HEK293 (cell line): ENCODE measurements around the gene SPART.

Experiments used
- GFI1B ChIP-seq: fragments of 450-650 bp; formaldehyde crosslinking; IDR thresholded peaks from 2 replicates; pipeline ENCODE4 v1.5.1; 2016; ENCODE audit warnings: missing biosample characterization, missing genetic modification characterization
- WT1 ChIP-seq: fragments of 450-650 bp; formaldehyde crosslinking; IDR thresholded peaks from 2 replicates; pipeline ENCODE4 v1.5.1; 2016; ENCODE audit warnings: missing biosample characterization, missing genetic modification characterization
- YY2 ChIP-seq: fragments of 450-650 bp; formaldehyde crosslinking; IDR thresholded peaks from 2 replicates; pipeline ENCODE4 v1.5.1; 2016; ENCODE audit warnings: missing biosample characterization, missing genetic modification characterization
- ZFP37 ChIP-seq: fragments of 450-650 bp; formaldehyde crosslinking; IDR thresholded peaks from 2 replicates; pipeline ENCODE4 v1.5.1; 2016; ENCODE audit warnings: missing biosample characterization, missing genetic modification characterization
- ZNF112 ChIP-seq: fragments of 450-650 bp; formaldehyde crosslinking; IDR thresholded peaks from 2 replicates; pipeline ENCODE4 v1.5.0; 2017; ENCODE audit warnings: missing biosample characterization, missing genetic modification characterization
- ZNF121 ChIP-seq: fragments of 450-650 bp; formaldehyde crosslinking; IDR thresholded peaks from 2 replicates; pipeline ENCODE4 v1.5.1; 2016; ENCODE audit warnings: missing biosample characterization, missing genetic modification characterization
- ZNF169 ChIP-seq: fragments of 450-650 bp; formaldehyde crosslinking; IDR thresholded peaks from 2 replicates; pipeline ENCODE4 v1.5.1; 2016; ENCODE audit warnings: missing biosample characterization, missing genetic modification characterization
- ZNF175 ChIP-seq: fragments of 450-650 bp; formaldehyde crosslinking; IDR thresholded peaks from 2 replicates; pipeline ENCODE4 v1.5.1; 2016; ENCODE audit warnings: missing biosample characterization, missing genetic modification characterization
- ZNF2 ChIP-seq: fragments of 450-650 bp; formaldehyde crosslinking; IDR thresholded peaks from 2 replicates; pipeline ENCODE4 v1.5.1; 2016; ENCODE audit warnings: missing biosample characterization, missing genetic modification characterization
- ZNF274 ChIP-seq, 2 experiments: fragments of 200-500 bp in 1 of 2; fragments of 450-650 bp in 1 of 2; sonication (Bioruptor generic) in 1 of 2; formaldehyde crosslinking in 1 of 2; IDR thresholded peaks; 2 replicates each; pipeline versions ENCODE4 v1.5.1 to v1.6.1; 2014 to 2016; ENCODE audit warnings: borderline replicate concordance in 1 of 2, inconsistent platforms in 1 of 2, low read length in 1 of 2, missing biosample characterization in 1 of 2, missing genetic modification characterization in 1 of 2
- ZNF433 ChIP-seq: fragments of 450-650 bp; formaldehyde crosslinking; IDR thresholded peaks from 2 replicates; pipeline ENCODE4 v1.5.1; 2016; ENCODE audit warnings: missing biosample characterization, missing genetic modification characterization, low read depth
- ZNF510 ChIP-seq: fragments of 450-650 bp; formaldehyde crosslinking; IDR thresholded peaks from 2 replicates; pipeline ENCODE4 v1.5.1; 2018; ENCODE audit warnings: mild to moderate bottlenecking, missing genetic modification characterization, missing biosample characterization; ENCODE audit not compliant: insufficient replicate concordance
- ZNF548 ChIP-seq: fragments of 450-650 bp; formaldehyde crosslinking; IDR thresholded peaks from 2 replicates; pipeline ENCODE4 v1.5.1; 2016; ENCODE audit warnings: missing biosample characterization, missing genetic modification characterization
- ZNF585B ChIP-seq: fragments of 450-650 bp; formaldehyde crosslinking; IDR thresholded peaks from 2 replicates; pipeline ENCODE4 v1.5.1; 2016; ENCODE audit warnings: missing biosample characterization, missing genetic modification characterization
- ZNF610 ChIP-seq: fragments of 450-650 bp; formaldehyde crosslinking; IDR thresholded peaks from 2 replicates; pipeline ENCODE4 v1.5.1; 2016; ENCODE audit warnings: missing biosample characterization, missing genetic modification characterization, borderline replicate concordance
- ZNF621 ChIP-seq: fragments of 450-650 bp; formaldehyde crosslinking; IDR thresholded peaks from 2 replicates; pipeline ENCODE4 v1.5.1; 2017; ENCODE audit warnings: missing biosample characterization, missing genetic modification characterization
- ZNF623 ChIP-seq: fragments of 450-650 bp; formaldehyde crosslinking; IDR thresholded peaks from 2 replicates; pipeline ENCODE4 v1.5.1; 2016; ENCODE audit warnings: missing biosample characterization, missing genetic modification characterization
- ZNF768 ChIP-seq: fragments of 450-650 bp; formaldehyde crosslinking; IDR thresholded peaks from 2 replicates; pipeline ENCODE4 v1.5.1; 2018; ENCODE audit warnings: missing biosample characterization, mild to moderate bottlenecking, missing genetic modification characterization
- ZSCAN16 ChIP-seq: fragments of 450-650 bp; formaldehyde crosslinking; IDR thresholded peaks from 2 replicates; pipeline ENCODE4 v1.5.1; 2016; ENCODE audit warnings: missing biosample characterization, missing genetic modification characterization
- TF ChIP-seq, protein P1 (sequence below): fragments of 450-650 bp; formaldehyde crosslinking; IDR thresholded peaks from 2 replicates; pipeline ENCODE4 v1.5.1; 2016; ENCODE audit warnings: missing biosample characterization, missing genetic modification characterization, borderline replicate concordance
- TF ChIP-seq, protein P2 (sequence below): fragments of 450-650 bp; formaldehyde crosslinking; IDR thresholded peaks from 2 replicates; pipeline ENCODE4 v1.5.1; 2017; ENCODE audit warnings: missing biosample characterization, missing genetic modification characterization
- TF ChIP-seq, protein P3 (sequence below): fragments of 450-650 bp; formaldehyde crosslinking; IDR thresholded peaks from 2 replicates; pipeline ENCODE4 v1.5.1; 2016; ENCODE audit warnings: missing biosample characterization, missing genetic modification characterization
- TF ChIP-seq, protein P4 (sequence below): fragments of 450-650 bp; formaldehyde crosslinking; conservative IDR thresholded peaks from 2 replicates; pipeline ENCODE4 v1.5.1; 2016; ENCODE audit warnings: low read depth, missing biosample characterization, missing genetic modification characterization
- TF ChIP-seq, protein P5 (sequence below): fragments of 450-650 bp; formaldehyde crosslinking; optimal IDR thresholded peaks from 2 replicates; pipeline ENCODE3; 2016; ENCODE audit warnings: missing biosample characterization, mild to moderate bottlenecking, missing genetic modification characterization
- TF ChIP-seq, protein P6 (sequence below): fragments of 450-650 bp; IDR thresholded peaks from 2 replicates; pipeline ENCODE4 v1.5.1; 2018; ENCODE audit warnings: missing biosample characterization, missing genetic modification characterization

Gene SPART

DNA sequence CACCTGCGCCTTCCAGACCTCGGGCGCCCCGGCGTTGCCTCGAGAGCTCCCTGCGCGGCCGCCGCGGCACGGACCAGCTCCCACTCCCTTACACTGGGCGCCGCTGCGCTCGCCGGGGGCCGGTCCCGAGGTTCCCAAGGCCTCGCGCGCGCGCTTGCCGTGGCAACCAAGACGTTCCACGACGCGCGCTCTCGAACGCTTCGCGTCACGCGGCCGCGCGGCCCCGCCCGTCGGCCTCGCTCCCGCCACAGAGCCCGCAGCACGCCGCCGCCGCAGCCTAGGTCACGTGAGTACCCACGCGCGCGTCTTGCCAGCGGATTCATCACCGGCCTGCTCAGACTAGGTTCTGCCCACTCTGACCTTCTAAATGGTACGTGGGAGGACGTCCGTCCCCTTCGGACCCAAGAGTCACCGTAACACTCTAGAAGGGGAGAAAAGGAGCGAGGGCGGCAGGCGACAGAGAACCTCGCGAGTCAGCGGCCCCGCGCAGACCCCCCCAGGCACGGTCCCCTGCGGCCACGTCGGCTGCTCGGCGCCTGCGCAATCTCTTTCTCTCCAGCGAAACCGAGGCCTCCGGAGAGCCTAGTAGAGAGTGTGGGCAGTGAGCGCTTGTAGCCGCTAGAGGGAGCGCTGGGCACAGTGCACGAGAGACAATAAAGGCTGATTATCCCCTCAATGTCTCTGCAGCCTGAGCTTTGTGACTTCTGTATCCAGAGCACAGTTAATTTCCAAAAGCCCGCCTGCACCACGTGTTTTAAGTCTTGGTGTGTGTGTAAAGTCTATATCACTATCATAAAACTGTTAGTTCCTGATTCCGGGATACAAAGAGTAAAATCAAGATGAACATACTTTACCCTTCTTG lies at the start of gene SPART (continued):
- TF ChIP-seq, protein P1, sequence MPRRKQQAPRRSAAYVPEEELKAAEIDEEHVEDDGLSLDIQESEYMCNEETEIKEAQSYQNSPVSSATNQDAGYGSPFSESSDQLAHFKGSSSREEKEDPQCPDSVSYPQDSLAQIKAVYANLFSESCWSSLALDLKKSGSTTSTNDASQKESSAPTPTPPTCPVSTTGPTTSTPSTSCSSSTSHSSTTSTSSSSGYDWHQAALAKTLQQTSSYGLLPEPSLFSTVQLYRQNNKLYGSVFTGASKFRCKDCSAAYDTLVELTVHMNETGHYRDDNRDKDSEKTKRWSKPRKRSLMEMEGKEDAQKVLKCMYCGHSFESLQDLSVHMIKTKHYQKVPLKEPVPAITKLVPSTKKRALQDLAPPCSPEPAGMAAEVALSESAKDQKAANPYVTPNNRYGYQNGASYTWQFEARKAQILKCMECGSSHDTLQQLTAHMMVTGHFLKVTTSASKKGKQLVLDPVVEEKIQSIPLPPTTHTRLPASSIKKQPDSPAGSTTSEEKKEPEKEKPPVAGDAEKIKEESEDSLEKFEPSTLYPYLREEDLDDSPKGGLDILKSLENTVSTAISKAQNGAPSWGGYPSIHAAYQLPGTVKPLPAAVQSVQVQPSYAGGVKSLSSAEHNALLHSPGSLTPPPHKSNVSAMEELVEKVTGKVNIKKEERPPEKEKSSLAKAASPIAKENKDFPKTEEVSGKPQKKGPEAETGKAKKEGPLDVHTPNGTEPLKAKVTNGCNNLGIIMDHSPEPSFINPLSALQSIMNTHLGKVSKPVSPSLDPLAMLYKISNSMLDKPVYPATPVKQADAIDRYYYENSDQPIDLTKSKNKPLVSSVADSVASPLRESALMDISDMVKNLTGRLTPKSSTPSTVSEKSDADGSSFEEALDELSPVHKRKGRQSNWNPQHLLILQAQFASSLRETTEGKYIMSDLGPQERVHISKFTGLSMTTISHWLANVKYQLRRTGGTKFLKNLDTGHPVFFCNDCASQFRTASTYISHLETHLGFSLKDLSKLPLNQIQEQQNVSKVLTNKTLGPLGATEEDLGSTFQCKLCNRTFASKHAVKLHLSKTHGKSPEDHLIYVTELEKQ (tag by site-specific recombination): no peak
- TF ChIP-seq ZNF274 (IDR thresholded peaks at IDR 0.05; ENCODE audit: low read length) (no peak), ZNF274 (tag by site-specific recombination; IDR thresholded peaks at IDR 0.05; ENCODE audit: borderline replicate concordance) (no peak), ZNF121 (tag by site-specific recombination) (0 out of 2 replicates have a peak, but pooled peaks have one; percentile 49), GFI1B (tag by site-specific recombination) (no peak), ZNF112 (tag by site-specific recombination) (no peak), ZNF623 (no peak), ZNF169 (no peak), ZNF175 (tag by site-specific recombination) (no peak), ZSCAN16 (no peak), ZNF768 (tag by site-specific recombination) (no peak), ZNF510 (tag by site-specific recombination) (no peak), WT1 (no peak), YY2 (tag by site-specific recombination) (no peak), ZNF610 (0 out of 2 replicates have a peak, but pooled peaks have one; percentile 38), ZNF2 (tag by site-specific recombination) (0 out of 2 replicates have a peak, but pooled peaks have one; percentile 75), ZNF585B (tag by site-specific recombination) (no peak), ZFP37 (peak; percentile 77; the same call in 1 of the 2 replicates), ZNF621 (tag by site-specific recombination) (no peak), ZNF548 (tag by site-specific recombination) (no peak), ZNF433 (tag by site-specific recombination) (no peak)
- TF ChIP-seq, protein P2, sequence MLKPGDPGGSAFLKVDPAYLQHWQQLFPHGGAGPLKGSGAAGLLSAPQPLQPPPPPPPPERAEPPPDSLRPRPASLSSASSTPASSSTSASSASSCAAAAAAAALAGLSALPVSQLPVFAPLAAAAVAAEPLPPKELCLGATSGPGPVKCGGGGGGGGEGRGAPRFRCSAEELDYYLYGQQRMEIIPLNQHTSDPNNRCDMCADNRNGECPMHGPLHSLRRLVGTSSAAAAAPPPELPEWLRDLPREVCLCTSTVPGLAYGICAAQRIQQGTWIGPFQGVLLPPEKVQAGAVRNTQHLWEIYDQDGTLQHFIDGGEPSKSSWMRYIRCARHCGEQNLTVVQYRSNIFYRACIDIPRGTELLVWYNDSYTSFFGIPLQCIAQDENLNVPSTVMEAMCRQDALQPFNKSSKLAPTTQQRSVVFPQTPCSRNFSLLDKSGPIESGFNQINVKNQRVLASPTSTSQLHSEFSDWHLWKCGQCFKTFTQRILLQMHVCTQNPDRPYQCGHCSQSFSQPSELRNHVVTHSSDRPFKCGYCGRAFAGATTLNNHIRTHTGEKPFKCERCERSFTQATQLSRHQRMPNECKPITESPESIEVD (tag by site-specific recombination): no peak
- TF ChIP-seq, protein P3, sequence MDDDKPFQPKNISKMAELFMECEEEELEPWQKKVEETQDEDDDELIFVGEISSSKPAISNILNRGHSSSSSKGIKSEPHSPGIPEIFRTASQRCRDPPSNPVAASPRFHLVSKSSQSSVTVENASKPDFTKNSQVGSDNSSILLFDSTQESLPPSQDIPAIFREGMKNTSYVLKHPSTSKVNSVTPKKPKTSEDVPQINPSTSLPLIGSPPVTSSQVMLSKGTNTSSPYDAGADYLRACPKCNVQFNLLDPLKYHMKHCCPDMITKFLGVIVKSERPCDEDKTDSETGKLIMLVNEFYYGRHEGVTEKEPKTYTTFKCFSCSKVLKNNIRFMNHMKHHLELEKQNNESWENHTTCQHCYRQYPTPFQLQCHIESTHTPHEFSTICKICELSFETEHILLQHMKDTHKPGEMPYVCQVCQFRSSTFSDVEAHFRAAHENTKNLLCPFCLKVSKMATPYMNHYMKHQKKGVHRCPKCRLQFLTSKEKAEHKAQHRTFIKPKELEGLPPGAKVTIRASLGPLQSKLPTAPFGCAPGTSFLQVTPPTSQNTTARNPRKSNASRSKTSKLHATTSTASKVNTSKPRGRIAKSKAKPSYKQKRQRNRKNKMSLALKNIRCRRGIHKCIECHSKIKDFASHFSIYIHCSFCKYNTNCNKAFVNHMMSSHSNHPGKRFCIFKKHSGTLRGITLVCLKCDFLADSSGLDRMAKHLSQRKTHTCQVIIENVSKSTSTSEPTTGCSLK (tag by site-specific recombination): no peak
- TF ChIP-seq, protein P4, sequence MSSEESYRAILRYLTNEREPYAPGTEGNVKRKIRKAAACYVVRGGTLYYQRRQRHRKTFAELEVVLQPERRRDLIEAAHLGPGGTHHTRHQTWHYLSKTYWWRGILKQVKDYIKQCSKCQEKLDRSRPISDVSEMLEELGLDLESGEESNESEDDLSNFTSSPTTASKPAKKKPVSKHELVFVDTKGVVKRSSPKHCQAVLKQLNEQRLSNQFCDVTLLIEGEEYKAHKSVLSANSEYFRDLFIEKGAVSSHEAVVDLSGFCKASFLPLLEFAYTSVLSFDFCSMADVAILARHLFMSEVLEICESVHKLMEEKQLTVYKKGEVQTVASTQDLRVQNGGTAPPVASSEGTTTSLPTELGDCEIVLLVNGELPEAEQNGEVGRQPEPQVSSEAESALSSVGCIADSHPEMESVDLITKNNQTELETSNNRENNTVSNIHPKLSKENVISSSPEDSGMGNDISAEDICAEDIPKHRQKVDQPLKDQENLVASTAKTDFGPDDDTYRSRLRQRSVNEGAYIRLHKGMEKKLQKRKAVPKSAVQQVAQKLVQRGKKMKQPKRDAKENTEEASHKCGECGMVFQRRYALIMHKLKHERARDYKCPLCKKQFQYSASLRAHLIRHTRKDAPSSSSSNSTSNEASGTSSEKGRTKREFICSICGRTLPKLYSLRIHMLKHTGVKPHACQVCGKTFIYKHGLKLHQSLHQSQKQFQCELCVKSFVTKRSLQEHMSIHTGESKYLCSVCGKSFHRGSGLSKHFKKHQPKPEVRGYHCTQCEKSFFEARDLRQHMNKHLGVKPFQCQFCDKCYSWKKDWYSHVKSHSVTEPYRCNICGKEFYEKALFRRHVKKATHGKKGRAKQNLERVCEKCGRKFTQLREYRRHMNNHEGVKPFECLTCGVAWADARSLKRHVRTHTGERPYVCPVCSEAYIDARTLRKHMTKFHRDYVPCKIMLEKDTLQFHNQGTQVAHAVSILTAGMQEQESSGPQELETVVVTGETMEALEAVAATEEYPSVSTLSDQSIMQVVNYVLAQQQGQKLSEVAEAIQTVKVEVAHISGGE (tag by site-specific recombination): no peak
- TF ChIP-seq, protein P5, sequence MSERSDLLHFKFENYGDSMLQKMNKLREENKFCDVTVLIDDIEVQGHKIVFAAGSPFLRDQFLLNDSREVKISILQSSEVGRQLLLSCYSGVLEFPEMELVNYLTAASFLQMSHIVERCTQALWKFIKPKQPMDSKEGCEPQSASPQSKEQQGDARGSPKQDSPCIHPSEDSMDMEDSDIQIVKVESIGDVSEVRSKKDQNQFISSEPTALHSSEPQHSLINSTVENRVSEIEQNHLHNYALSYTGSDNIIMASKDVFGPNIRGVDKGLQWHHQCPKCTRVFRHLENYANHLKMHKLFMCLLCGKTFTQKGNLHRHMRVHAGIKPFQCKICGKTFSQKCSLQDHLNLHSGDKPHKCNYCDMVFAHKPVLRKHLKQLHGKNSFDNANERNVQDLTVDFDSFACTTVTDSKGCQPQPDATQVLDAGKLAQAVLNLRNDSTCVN (tag by site-specific recombination): peak; percentile 98
- TF ChIP-seq, protein P6, sequence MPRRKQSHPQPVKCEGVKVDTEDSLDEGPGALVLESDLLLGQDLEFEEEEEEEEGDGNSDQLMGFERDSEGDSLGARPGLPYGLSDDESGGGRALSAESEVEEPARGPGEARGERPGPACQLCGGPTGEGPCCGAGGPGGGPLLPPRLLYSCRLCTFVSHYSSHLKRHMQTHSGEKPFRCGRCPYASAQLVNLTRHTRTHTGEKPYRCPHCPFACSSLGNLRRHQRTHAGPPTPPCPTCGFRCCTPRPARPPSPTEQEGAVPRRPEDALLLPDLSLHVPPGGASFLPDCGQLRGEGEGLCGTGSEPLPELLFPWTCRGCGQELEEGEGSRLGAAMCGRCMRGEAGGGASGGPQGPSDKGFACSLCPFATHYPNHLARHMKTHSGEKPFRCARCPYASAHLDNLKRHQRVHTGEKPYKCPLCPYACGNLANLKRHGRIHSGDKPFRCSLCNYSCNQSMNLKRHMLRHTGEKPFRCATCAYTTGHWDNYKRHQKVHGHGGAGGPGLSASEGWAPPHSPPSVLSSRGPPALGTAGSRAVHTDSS (tag by site-specific recombination): no peak
